A549 (cell line): ENCODE data around the gene EOMES. TPM values are rescaled to one million over a fixed set of nuclear protein-coding genes. Genes with fewer than 3 reads are reported as not detected.

Source experiments
- ATAC-seq, 2 experiments: fragments of 200-7000 bp in 1 of 2; fragments of >200 bp in 1 of 2; cut with Nextera tagmentation in 1 of 2; cut with Tn5 transposase in 1 of 2; 3 replicates each; pipeline versions ENCODE4 v1.8.0 to v1.9.1; 2018 to 2020; ENCODE audit warnings: mild to moderate bottlenecking in 1 of 2, moderate library complexity in 1 of 2
- CTCF ChIA-PET: fragments of 300-600 bp; sonication (Branson Sonifier 250); formaldehyde crosslinking; extraction: SDS; loops from one replicate; lab custom pipeline; 2021; ENCODE audit warnings: antibody characterized with exemption, inconsistent platforms; lab: Yijun Ruan, JAX
- POLR2A ChIA-PET: fragments of 350-600 bp; formaldehyde crosslinking; extraction: SDS; loops from one replicate; lab custom pipeline; 2021; ENCODE audit warnings: antibody characterized with exemption, inconsistent platforms; lab: Yijun Ruan, JAX
- DNase-seq, 2 experiments: peaks; one replicate each; pipeline versions ENCODE4 v3.0.0 to v3.0.0-alpha.2; 2011 to 2016; ENCODE audit warnings: low read depth in 1 of 2, low spot score in 1 of 2
- FAIRE-seq: peaks from 2 replicates; lab custom pipeline; 2011; peaks lifted over from hg19 to GRCh38; lab: Jason Lieb, UNC
- H3K27ac ChIP-seq, 2 experiments: fragments of >200 bp; sonication (Bioruptor Twin); formaldehyde crosslinking; 3 replicates each; pipeline ENCODE4 v1.5.1; 2016 to 2017
- H3K4me1 ChIP-seq: fragments of >200 bp; sonication (Bioruptor Twin); formaldehyde crosslinking; 3 replicates; pipeline ENCODE4 v1.6.1; 2016
- H3K4me2 ChIP-seq: fragments of >200 bp; sonication (Bioruptor Twin); formaldehyde crosslinking; 3 replicates; pipeline ENCODE4 v1.6.1; 2016
- H3K4me3 ChIP-seq: fragments of >200 bp; sonication (Bioruptor Twin); formaldehyde crosslinking; 3 replicates; pipeline ENCODE4 v1.5.1; 2016
- H3K9me3 ChIP-seq: fragments of >200 bp; sonication (Bioruptor Twin); formaldehyde crosslinking; 3 replicates; pipeline ENCODE4 v1.6.1; 2016
- BHLHE40 ChIP-seq: IDR thresholded peaks from 2 replicates; pipeline ENCODE4 v1.6.1; 2012; ENCODE audit warnings: low read depth, low read length, inconsistent platforms
- CEBPB ChIP-seq, 2 experiments: fragments of >200 bp in 1 of 2; sonication (Bioruptor Twin) in 1 of 2; formaldehyde crosslinking in 1 of 2; IDR thresholded peaks; 2 replicates each; pipeline ENCODE4 v1.6.1; 2012 to 2016
- CHD2 ChIP-seq: fragments of 150-350 bp; IDR thresholded peaks from 2 replicates; pipeline ENCODE4 v1.6.1; 2014; ENCODE audit warnings: low read length; ENCODE audit not compliant: partially characterized antibody
- EHMT2 ChIP-seq: fragments of 200-600 bp; sonication (generic); IDR thresholded peaks from 2 replicates; pipeline ENCODE4 v1.6.1; 2016; ENCODE audit warnings: antibody characterized with exemption, low read depth, mild to moderate bottlenecking, moderate library complexity
- ELK1 ChIP-seq: fragments of 150-350 bp; IDR thresholded peaks from 2 replicates; pipeline ENCODE4 v1.6.1; 2014; ENCODE audit warnings: low read depth, mild to moderate bottlenecking, low read length
- GATA3 ChIP-seq: IDR thresholded peaks from 2 replicates; pipeline ENCODE4 v1.6.1; 2012; ENCODE audit warnings: borderline replicate concordance
- HES2 ChIP-seq: fragments of >200 bp; sonication (Bioruptor Twin); formaldehyde crosslinking; IDR thresholded peaks from 2 replicates; pipeline ENCODE4 v1.6.1; 2016
- JUN ChIP-seq, 2 experiments: fragments of >200 bp; sonication (Bioruptor Twin); formaldehyde crosslinking; IDR thresholded peaks; 2 replicates in 1 of 2; 3 replicates in 1 of 2; pipeline ENCODE4 v1.6.1; 2016 to 2017
- KDM1A ChIP-seq: fragments of 200-600 bp; sonication (generic); IDR thresholded peaks from 2 replicates; pipeline ENCODE4 v1.6.1; 2016; ENCODE audit warnings: low read depth, mild to moderate bottlenecking
- KDM5A ChIP-seq: fragments of 200-600 bp; sonication (generic); IDR thresholded peaks from 2 replicates; pipeline ENCODE4 v1.6.1; 2016; ENCODE audit warnings: antibody characterized with exemption, mild to moderate bottlenecking
- MAZ ChIP-seq: fragments of 150-350 bp; IDR thresholded peaks from 2 replicates; pipeline ENCODE4 v1.6.1; 2014; ENCODE audit warnings: antibody characterized with exemption, low read depth, low read length, borderline replicate concordance
- NR3C1 ChIP-seq: fragments of >200 bp; sonication (Bioruptor Twin); formaldehyde crosslinking; IDR thresholded peaks from 3 replicates; pipeline ENCODE4 v1.6.1; 2017
- RNF2 ChIP-seq: fragments of 200-600 bp; sonication (generic); IDR thresholded peaks from 2 replicates; pipeline ENCODE4 v1.6.1; 2016; ENCODE audit warnings: low read depth, mild to moderate bottlenecking, antibody characterized with exemption, moderate library complexity, borderline replicate concordance
- SMC3 ChIP-seq: fragments of >200 bp; sonication (Bioruptor Twin); formaldehyde crosslinking; IDR thresholded peaks from 3 replicates; pipeline ENCODE4 v1.6.1; 2018; ENCODE audit warnings: inconsistent platforms
- SREBF2 ChIP-seq: fragments of 450-650 bp; IDR thresholded peaks from 2 replicates; pipeline ENCODE4 v1.6.1; 2014; ENCODE audit warnings: mild to moderate bottlenecking, moderate library complexity
- ZFP36 ChIP-seq: fragments of 450-650 bp; IDR thresholded peaks from 2 replicates; pipeline ENCODE4 v1.6.1; 2014; ENCODE audit warnings: borderline replicate concordance; ENCODE audit not compliant: partially characterized antibody
- ZNF302 ChIP-seq: fragments of 250-450 bp; sonication (Bioruptor Pico); IDR thresholded peaks from 2 replicates; pipeline ENCODE4 v1.9.0; 2021; ENCODE audit warnings: inconsistent platforms, mild to moderate bottlenecking, moderate library complexity
- WGBS: methylation state at CpG from one replicate; pipeline ENCODE4 v1.1.6; 2017; ENCODE audit errors: missing lambda C conversion rate; 5-methylcytosine and 5-hydroxymethylcytosine counted together
- polyA plus RNA-seq, 4 experiments: library from polyadenylated mRNA; depleted of rRNA in 3 of 4; stranded (reverse); fragments of >200 nt; fragmentation: RNase III in 1 of 4; extraction: RNeasy Plus Mini Kit Qiagen cat#74134 plus additional on column Dnase treatment in 1 of 4; gene quantifications; 2 replicates in 3 of 4; 3 replicates in 1 of 4; pipeline ENCODE4 v1.2.3, GENCODE V29; 2011 to 2017
- TF ChIP-seq, protein P1 (sequence below): fragments of >200 bp; sonication (Bioruptor Twin); formaldehyde crosslinking; IDR thresholded peaks from 3 replicates; pipeline ENCODE4 v1.5.1; 2016
- TF ChIP-seq, protein P2 (sequence below): fragments of 250-450 bp; sonication (Bioruptor Pico); IDR thresholded peaks from 2 replicates; pipeline ENCODE4 v1.5.0; 2020; ENCODE audit warnings: low read depth, mild to moderate bottlenecking, moderate library complexity

EOMES gene
- polyA plus RNA-seq, 2 of the 4 experiments (the other 2 are of a cell fraction): 0.84 to 1.2 TPM

- no peak for FAIRE-seq
- WGBS: 15% methylated on average over 2 of the region's 2 CpGs
- Histone ChIP-seq H3K4me3 (no peak overlapping the region), H3K9me3 (no peaks in the 10 kb centered on the region), H3K27ac (no peak overlapping the region), H3K4me1 (no peaks in the 10 kb centered on the region), H3K4me2 (no peak overlapping the region)
- TF ChIP-seq SREBF2 (no peak), MAZ (no peak), HES2 (no peak), BHLHE40 (no peak), ZNF302 (CRISPR knock-in tag) (no peak), KDM1A (no peak), GATA3 (no peak), ELK1 (no peak), CHD2 (no peak), CEBPB (IDR thresholded peaks at IDR 0.05) (no peak), JUN (IDR thresholded peaks at IDR 0.05) (no peak), RNF2 (no peak), SMC3 (no peak), NR3C1 (no peak), KDM5A (no peak), EHMT2 (no peak)
- TF ChIP-seq, protein P1, sequence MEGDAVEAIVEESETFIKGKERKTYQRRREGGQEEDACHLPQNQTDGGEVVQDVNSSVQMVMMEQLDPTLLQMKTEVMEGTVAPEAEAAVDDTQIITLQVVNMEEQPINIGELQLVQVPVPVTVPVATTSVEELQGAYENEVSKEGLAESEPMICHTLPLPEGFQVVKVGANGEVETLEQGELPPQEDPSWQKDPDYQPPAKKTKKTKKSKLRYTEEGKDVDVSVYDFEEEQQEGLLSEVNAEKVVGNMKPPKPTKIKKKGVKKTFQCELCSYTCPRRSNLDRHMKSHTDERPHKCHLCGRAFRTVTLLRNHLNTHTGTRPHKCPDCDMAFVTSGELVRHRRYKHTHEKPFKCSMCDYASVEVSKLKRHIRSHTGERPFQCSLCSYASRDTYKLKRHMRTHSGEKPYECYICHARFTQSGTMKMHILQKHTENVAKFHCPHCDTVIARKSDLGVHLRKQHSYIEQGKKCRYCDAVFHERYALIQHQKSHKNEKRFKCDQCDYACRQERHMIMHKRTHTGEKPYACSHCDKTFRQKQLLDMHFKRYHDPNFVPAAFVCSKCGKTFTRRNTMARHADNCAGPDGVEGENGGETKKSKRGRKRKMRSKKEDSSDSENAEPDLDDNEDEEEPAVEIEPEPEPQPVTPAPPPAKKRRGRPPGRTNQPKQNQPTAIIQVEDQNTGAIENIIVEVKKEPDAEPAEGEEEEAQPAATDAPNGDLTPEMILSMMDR: no peak
- TF ChIP-seq, protein P2, sequence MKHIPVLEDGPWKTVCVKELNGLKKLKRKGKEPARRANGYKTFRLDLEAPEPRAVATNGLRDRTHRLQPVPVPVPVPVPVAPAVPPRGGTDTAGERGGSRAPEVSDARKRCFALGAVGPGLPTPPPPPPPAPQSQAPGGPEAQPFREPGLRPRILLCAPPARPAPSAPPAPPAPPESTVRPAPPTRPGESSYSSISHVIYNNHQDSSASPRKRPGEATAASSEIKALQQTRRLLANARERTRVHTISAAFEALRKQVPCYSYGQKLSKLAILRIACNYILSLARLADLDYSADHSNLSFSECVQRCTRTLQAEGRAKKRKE: no peak
- ATAC-seq: no peak
- ChIA-PET POLR2A (no interaction called here), CTCF (interaction anchor here (0.6 to 2.1 kb wide), 2 partner anchors 19 to 40 kb away, joined by 4 to 6 read pairs; partner anchors contain the start of gene EOMES)
- DNase-seq: no peak
Measured at GRCh38 chr3:27740854-27741253, 18.7 kb upstream of the EOMES start.

DNA sequence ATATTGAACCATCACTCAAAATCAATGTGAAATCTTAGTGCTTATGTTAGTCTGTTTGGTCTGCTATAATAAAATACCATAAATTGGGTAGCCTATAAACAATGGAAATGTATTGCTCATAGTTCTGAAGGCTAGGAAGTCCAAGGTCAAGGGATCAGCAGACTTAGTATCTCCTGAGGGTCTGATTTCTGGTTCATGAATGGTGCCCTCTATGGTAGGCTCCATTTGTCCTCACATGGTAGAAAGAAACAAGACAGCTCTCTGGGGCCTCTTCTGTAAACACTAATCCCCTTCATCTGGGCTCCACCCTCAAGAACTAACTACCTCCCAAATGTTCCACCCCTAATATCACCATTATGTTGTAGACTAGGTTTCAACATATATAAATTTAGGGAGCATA lies 15.0 kb upstream of the EOMES start:
- no peak overlapping the region for H3K4me3 ChIP-seq
- CTCF ChIA-PET: no interaction called here
- ATAC-seq: no peak
- TF ChIP-seq, protein P1: no peak
- no peak for TF ChIP-seq ZFP36
- TF ChIP-seq BHLHE40: no peak
- TF ChIP-seq KDM5A: no peak
- TF ChIP-seq, all 56 proteins: peak for 0
- FAIRE-seq (no peak), DNase-seq (no peak)
- POLR2A ChIA-PET: no interaction called here
- no peaks in the 10 kb centered on the region for H3K4me1 ChIP-seq
- H3K4me2 ChIP-seq: no peak overlapping the region
- no peak overlapping the region for H3K27ac ChIP-seq
- no peaks in the 10 kb centered on the region for H3K9me3 ChIP-seq
